Left colon (tissue), 2 donors: ENCODE data around the gene TMEM135. TPM values are rescaled to one million over a fixed set of nuclear protein-coding genes. Genes with fewer than 3 reads are reported as not detected.
"Not testable (repeated sequence)": the region's sequence is repeated elsewhere in the genome, so short reads cannot be mapped to it uniquely, and the experiment has no call there.

Source experiments
- ATAC-seq: fragments of 200-7000 bp; cut with Tn5 transposase; one replicate; pipeline ENCODE4 v1.9.1; 2020; ENCODE audit warnings: mild to moderate bottlenecking, moderate library complexity
- DNase-seq, 2 donors: peaks; one replicate each; pipeline ENCODE4 v3.0.0-alpha.2; 2020
- intact Hi-C, 2 donors: fragments of 100-400 bp; cut with DNase I in 1 of 2; cut with micrococcal nuclease in 1 of 2; formaldehyde crosslinking; loops; one replicate each; pipeline versions ENCODE4 v1.11.2 to v1.14.0; 2022; cut with DNase I, micrococcal nuclease
- long read RNA-seq: library from polyadenylated mRNA; unstranded; transcript quantifications from one replicate; pipeline ENCODE4 v2.0.0, GENCODE V29; 2021
- total RNA-seq, 2 donors: library from RNA; stranded (reverse); fragmentation: NEBNext Ultra II Directional; extraction: Animal tissue kit (Norgen Biotek cat#: 25700); gene quantifications; one replicate each; pipeline ENCODE4 v1.2.1, GENCODE V29; 2021
- donor health status: DM: no; HTN: no; CAD: no.
- donor health status: DM: yes; HTN: yes; CAD: no.

The TMEM135 gene
- total RNA-seq: 10 to 100 TPM; 37.2 to 38.8 TPM
- long read RNA-seq, transcript TMEM135-201 (15 exons, 2,433 nt): major isoform, 38 of 45 reads
- long read RNA-seq, partial matches to known transcripts: 1 of 45 reads
- long read RNA-seq, other reads (novel, unspliced or antisense): 3 of 45 reads

GRCh38 chr11:87037450-87038234 is at the start of gene TMEM135:
TMEM135 (plus strand) TSS chr11:87037934; CDS start chr11:87038046, 112 bp downstream.
- intact Hi-C loops: no loop called here
- DNase-seq: peak; percentile 95 to 97
- peak; percentile 96 for ATAC-seq

- DNase-seq (no peak), ATAC-seq (no peak)
- intact Hi-C loops: no loop called here
Observed at GRCh38 chr11:86988351-86988881, 49.3 kb upstream of the TMEM135 start.

GRCh38 chr11:86990031-86990430 is 47.7 kb upstream of the TMEM135 start:
- no peak for ATAC-seq
- intact Hi-C loops: no loop called here
- DNase-seq: no peak

GRCh38 chr11:86990515-86990914 is 47.2 kb upstream of the TMEM135 start:
- no peak for DNase-seq
- intact Hi-C loops: no loop called here
- no peak for ATAC-seq

GRCh38 chr11:86991341-86991740 is 46.4 kb upstream of the TMEM135 start:
- intact Hi-C loops: no loop called here
- ATAC-seq (no peak), DNase-seq (no peak)

GRCh38 chr11:86992340-86992739 is 45.4 kb upstream of the TMEM135 start:
- intact Hi-C loops, DNase-seq, ATAC-seq: not testable (repeated sequence)

- DNase-seq (no peak), ATAC-seq (peak; percentile 19)
- intact Hi-C loops: no loop called here
Observed at GRCh38 chr11:86993031-86993430, 44.7 kb upstream of the TMEM135 start.

- intact Hi-C loops: no loop called here
- ATAC-seq: no peak
Observed at GRCh38 chr11:86996953-86997570, 40.7 kb upstream of the TMEM135 start.

GRCh38 chr11:86999388-86999787 is 38.3 kb upstream of the TMEM135 start:
- ATAC-seq (no peak), DNase-seq (no peak)
- intact Hi-C loops: no loop called here

More at GRCh38 chr11:86996953-86997570, 40.7 kb upstream of the TMEM135 start:
- DNase-seq: no peak

- ATAC-seq (peak; percentile 46), DNase-seq (no peak)
- intact Hi-C loops: no loop called here
Observed at GRCh38 chr11:86999859-87000753, 37.6 kb upstream of the TMEM135 start.

- ATAC-seq: no peak
- no peak for DNase-seq
- intact Hi-C loops: no loop called here
Observed at GRCh38 chr11:87002918-87003317, 34.8 kb upstream of the TMEM135 start.

- ATAC-seq, DNase-seq, intact Hi-C loops: not testable (repeated sequence)
Observed at GRCh38 chr11:87004281-87004680, 33.5 kb upstream of the TMEM135 start.

- no peak for ATAC-seq
- intact Hi-C loops: no loop called here
- DNase-seq: no peak
Observed at GRCh38 chr11:87005569-87005921, 32.2 kb upstream of the TMEM135 start.

- ATAC-seq: peak; percentile 26
- DNase-seq: no peak
- intact Hi-C loops: no loop called here
Observed at GRCh38 chr11:87006035-87006434, 31.7 kb upstream of the TMEM135 start.

GRCh38 chr11:87007963-87008362 is 29.8 kb upstream of the TMEM135 start:
- intact Hi-C loops: no loop called here
- ATAC-seq (no peak), DNase-seq (no peak)

GRCh38 chr11:87012089-87012488 is 25.6 kb upstream of the TMEM135 start:
- ATAC-seq (no peak), DNase-seq (no peak)
- intact Hi-C loops: no loop called here

- intact Hi-C loops: no loop called here
- no peak for ATAC-seq
- DNase-seq: no peak
Observed at GRCh38 chr11:87012673-87013072, 25.1 kb upstream of the TMEM135 start.

GRCh38 chr11:87013912-87014825 is 23.6 kb upstream of the TMEM135 start:
- ATAC-seq: no peak
- intact Hi-C loops: no loop called here

More at GRCh38 chr11:87013912-87014825, 23.6 kb upstream of the TMEM135 start:
- no peak for DNase-seq
